CD4-positive, alpha-beta T cell (primary cell): ENCODE measurements around the gene DIAPH2. TPM values are rescaled to one million over a fixed set of nuclear protein-coding genes. Genes with fewer than 3 reads are reported as not detected.
"Not testable (repeated sequence)": the region's sequence is repeated elsewhere in the genome, so short reads cannot be mapped to it uniquely, and the experiment has no call there.

Source experiments
- ATAC-seq: fragments of 200-7000 bp; cut with Tn5 transposase; one replicate; pipeline ENCODE4 v1.10.0; 2022; ENCODE audit warnings: mild to moderate bottlenecking; ENCODE audit not compliant: poor library complexity
- CTCF ChIA-PET: fragments of 350-600 bp; sonication (Branson Sonifier 250); formaldehyde crosslinking; loops from one replicate; lab custom pipeline; 2021; ENCODE audit warnings: antibody characterized with exemption, inconsistent platforms; lab: Charles Lee
- POLR2A ChIA-PET: fragments of 350-600 bp; sonication (Branson Sonifier 250); formaldehyde crosslinking; loops from one replicate; lab custom pipeline; 2021; ENCODE audit warnings: antibody characterized with exemption, inconsistent platforms; lab: Charles Lee
- DNase-seq, 14 experiments: peaks; one replicate each; pipeline ENCODE4 v3.0.0-alpha.2; 2013 to 2020; ENCODE audit warnings: mixed read lengths in 2 of 14
- H3K27ac ChIP-seq, 2 donors: one replicate each; pipeline versions ENCODE4 v1.5.1 to v1.7.0; 2013; ENCODE audit warnings: low read length in 2 of 2, low read depth in 1 of 2, mild to moderate bottlenecking in 1 of 2
- H3K27me3 ChIP-seq, 2 experiments: 1 replicate in 1 of 2; 2 replicates in 1 of 2; pipeline versions ENCODE4 v1.6.1 to v1.7.0; 2013; ENCODE audit warnings: low read length in 2 of 2, control low read depth in 1 of 2, mild to moderate bottlenecking in 1 of 2, moderate library complexity in 1 of 2; ENCODE audit not compliant: insufficient read depth in 2 of 2, control insufficient read depth in 1 of 2
- H3K36me3 ChIP-seq: one replicate; pipeline ENCODE4 v1.6.1; 2013; ENCODE audit warnings: low read length, control low read depth; ENCODE audit not compliant: insufficient read depth
- H3K4me1 ChIP-seq: one replicate; pipeline ENCODE4 v1.6.1; 2013; ENCODE audit warnings: low read length, control low read depth; ENCODE audit not compliant: insufficient read depth
- H3K4me3 ChIP-seq: one replicate; pipeline ENCODE4 v1.5.1; 2013; ENCODE audit warnings: mild to moderate bottlenecking, low read length, moderate library complexity
- H3K9me3 ChIP-seq, 2 experiments: 1 replicate in 1 of 2; 2 replicates in 1 of 2; pipeline versions ENCODE4 v1.6.1 to v1.7.0; 2013; ENCODE audit warnings: low read length in 2 of 2, mild to moderate bottlenecking in 2 of 2, control low read depth in 1 of 2, moderate library complexity in 1 of 2; ENCODE audit not compliant: control insufficient read depth in 1 of 2, insufficient read depth in 1 of 2
- H3K27ac Mint-ChIP-seq: one replicate; pipeline ENCODE4 v1.8.0; 2020; ENCODE audit warnings: mixed read lengths
- H3K27me3 Mint-ChIP-seq: one replicate; pipeline ENCODE4 v1.8.0; 2021; ENCODE audit warnings: mixed read lengths
- H3K36me3 Mint-ChIP-seq: one replicate; pipeline ENCODE4 v1.8.0; 2021; ENCODE audit warnings: low read depth, mixed read lengths
- H3K4me1 Mint-ChIP-seq: one replicate; pipeline ENCODE4 v1.8.0; 2021; ENCODE audit warnings: low read depth, mixed read lengths
- H3K4me3 Mint-ChIP-seq: one replicate; pipeline ENCODE4 v1.8.0; 2020; ENCODE audit warnings: mild to moderate bottlenecking, mixed read lengths
- H3K9me3 Mint-ChIP-seq: one replicate; pipeline ENCODE4 v1.8.0; 2020; ENCODE audit warnings: mixed read lengths
- intact Hi-C, 2 experiments: fragments of 100-400 bp; cut with DNase I in 1 of 2; cut with micrococcal nuclease in 1 of 2; formaldehyde crosslinking; loops; one replicate each; pipeline versions ENCODE4 v1.15.1 to v1.9.0; 2023 to 2025; cut with DNase I, micrococcal nuclease
- total RNA-seq, 174 experiments: library from RNA in 2 of 174; stranded (reverse) in 2 of 174; gene quantifications; one replicate each; pipeline ENCODE4 v1.2.3 and lab custom pipeline; 2021 to 2026
- TF ChIP-seq, protein P1 (sequence below): fragments of 200-600 bp; IDR thresholded peaks from one replicate; pipeline ENCODE4 v1.8.0; 2022; ENCODE audit warnings: antibody characterized with exemption, mild to moderate bottlenecking

The DIAPH2 gene
- total RNA-seq, 2 experiments from 2014 or later, result 11.4 to 11.7 TPM

DNA sequence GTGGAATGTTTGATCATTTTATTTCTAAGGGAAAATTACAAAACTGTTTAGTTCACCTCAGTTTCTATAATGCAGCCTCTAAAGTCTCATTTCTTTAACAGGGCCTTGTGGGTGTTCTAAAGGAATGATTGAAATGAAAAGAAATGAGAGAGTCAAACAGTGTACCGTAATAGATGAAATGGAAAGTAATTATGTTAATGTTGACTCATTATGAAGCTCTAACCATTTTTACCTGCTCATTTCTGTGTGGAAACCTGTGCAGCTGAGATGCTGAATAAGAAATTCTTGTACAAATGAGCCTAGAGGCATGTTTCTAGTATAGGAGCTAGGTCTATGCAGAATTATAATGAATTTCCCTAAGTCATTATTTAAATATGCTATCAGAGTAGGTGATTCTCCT is 153.9 kb downstream of the DIAPH2 start:
- intact Hi-C loops, result no loop called here
- CTCF ChIA-PET, result no interaction called here
- Histone ChIP-seq H3K27ac (no peak overlapping the region), H3K27me3 (no peaks in the 10 kb centered on the region), H3K36me3 (no peaks in the 10 kb centered on the region), H3K4me1 (no peaks in the 10 kb centered on the region), H3K9me3 (no peaks in the 10 kb centered on the region), H3K4me3 (no peak overlapping the region)
- Mint-ChIP-seq H3K4me3 (no peak overlapping the region), H3K27me3 (no peaks in the 10 kb centered on the region), H3K27ac (no peak overlapping the region), H3K9me3 (no peaks in the 10 kb centered on the region), H3K36me3 (no peaks in the 10 kb centered on the region), H3K4me1 (no peaks in the 10 kb centered on the region)
- DNase-seq, result no peak
- TF ChIP-seq, protein P1, sequence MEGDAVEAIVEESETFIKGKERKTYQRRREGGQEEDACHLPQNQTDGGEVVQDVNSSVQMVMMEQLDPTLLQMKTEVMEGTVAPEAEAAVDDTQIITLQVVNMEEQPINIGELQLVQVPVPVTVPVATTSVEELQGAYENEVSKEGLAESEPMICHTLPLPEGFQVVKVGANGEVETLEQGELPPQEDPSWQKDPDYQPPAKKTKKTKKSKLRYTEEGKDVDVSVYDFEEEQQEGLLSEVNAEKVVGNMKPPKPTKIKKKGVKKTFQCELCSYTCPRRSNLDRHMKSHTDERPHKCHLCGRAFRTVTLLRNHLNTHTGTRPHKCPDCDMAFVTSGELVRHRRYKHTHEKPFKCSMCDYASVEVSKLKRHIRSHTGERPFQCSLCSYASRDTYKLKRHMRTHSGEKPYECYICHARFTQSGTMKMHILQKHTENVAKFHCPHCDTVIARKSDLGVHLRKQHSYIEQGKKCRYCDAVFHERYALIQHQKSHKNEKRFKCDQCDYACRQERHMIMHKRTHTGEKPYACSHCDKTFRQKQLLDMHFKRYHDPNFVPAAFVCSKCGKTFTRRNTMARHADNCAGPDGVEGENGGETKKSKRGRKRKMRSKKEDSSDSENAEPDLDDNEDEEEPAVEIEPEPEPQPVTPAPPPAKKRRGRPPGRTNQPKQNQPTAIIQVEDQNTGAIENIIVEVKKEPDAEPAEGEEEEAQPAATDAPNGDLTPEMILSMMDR, result no peak
- POLR2A ChIA-PET, result no interaction called here
- ATAC-seq, result no peak

DNA sequence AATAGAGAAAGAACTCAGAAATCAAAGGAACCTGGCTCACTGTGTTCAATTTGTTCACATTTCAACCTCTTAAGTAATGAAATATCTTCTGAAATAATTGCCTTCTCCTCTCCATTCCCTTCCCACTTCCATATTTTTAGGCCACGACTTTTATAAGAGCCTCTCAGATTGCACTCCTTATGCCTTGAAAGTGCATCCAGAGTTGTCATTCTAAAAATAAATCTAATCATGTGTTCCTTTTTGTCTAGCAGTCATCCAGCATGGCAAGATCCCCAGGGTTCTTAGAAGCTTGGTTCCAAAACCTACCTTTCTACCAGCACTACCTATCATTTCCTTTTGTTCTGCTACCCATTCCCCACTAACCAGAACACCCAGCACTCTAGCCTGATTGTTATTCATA is 156.7 kb downstream of the DIAPH2 start:
- H3K27ac Mint-ChIP-seq, result no peak overlapping the region

DNA sequence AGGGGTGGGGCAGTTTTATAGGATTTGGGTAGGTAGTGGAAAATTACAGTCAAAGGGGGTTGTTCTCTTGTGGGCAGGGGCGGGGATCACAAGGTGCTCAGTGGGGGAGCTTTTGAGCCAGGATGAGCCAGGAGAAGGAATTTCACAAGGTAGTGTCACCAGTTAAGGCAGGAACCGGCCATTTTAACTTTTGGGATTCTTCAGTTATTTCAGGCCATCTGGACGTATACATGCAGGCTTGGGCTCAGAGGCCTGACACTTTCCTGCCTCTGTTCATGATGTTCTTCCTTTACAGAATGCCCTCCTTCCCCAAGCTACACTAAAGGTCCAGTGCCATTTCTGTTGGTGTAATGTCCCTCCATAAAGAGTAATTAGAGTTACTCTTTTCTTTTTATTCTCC is 157.2 kb downstream of the DIAPH2 start:
- H3K4me3 Mint-ChIP-seq, DNase-seq, POLR2A ChIA-PET, H3K27me3 Mint-ChIP-seq, CTCF ChIA-PET, H3K27me3 ChIP-seq, H3K9me3 ChIP-seq, H3K27ac ChIP-seq, H3K9me3 Mint-ChIP-seq, H3K36me3 Mint-ChIP-seq, intact Hi-C loops, H3K4me1 Mint-ChIP-seq, ATAC-seq, H3K4me1 ChIP-seq, H3K4me3 ChIP-seq, H3K27ac Mint-ChIP-seq, H3K36me3 ChIP-seq: not testable (repeated sequence)

More for the DNA sequence above, 156.7 kb downstream of the DIAPH2 start:
- no peaks in the 10 kb centered on the region for H3K27me3 Mint-ChIP-seq
- no peaks in the 10 kb centered on the region for H3K36me3 ChIP-seq
- TF ChIP-seq, protein P1, result no peak
- H3K27ac ChIP-seq, result no peak overlapping the region
- H3K4me1 ChIP-seq, result no peaks in the 10 kb centered on the region
- H3K9me3 Mint-ChIP-seq, result no peaks in the 10 kb centered on the region
- no peak overlapping the region for H3K4me3 Mint-ChIP-seq
- H3K27me3 ChIP-seq, result no peaks in the 10 kb centered on the region
- no peaks in the 10 kb centered on the region for H3K36me3 Mint-ChIP-seq
- no peak overlapping the region for H3K4me3 ChIP-seq
- no peak for ATAC-seq
- no peak for DNase-seq
- no peaks in the 10 kb centered on the region for H3K9me3 ChIP-seq
- CTCF ChIA-PET, result no interaction called here
- no peaks in the 10 kb centered on the region for H3K4me1 Mint-ChIP-seq
- POLR2A ChIA-PET, result no interaction called here
- intact Hi-C loops, result no loop called here

DNA sequence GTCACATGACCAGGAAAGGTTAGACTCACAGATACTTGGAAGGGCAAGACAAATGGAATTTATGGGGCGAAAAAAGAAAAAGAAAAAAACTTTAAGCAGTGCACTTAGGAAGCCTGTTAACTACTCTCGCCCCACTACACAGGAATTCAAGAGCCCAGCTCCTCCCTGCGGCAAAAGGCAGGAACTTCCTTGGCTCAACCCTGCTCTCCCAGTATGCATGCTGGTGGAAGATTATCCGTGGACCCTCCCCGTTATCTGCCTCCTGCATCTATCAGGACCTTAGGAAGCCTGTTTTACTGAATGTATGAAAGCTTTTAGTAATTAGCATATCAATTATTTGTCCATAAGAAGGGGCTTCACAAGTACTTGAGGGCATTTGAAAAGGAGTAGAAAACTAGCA is 158.9 kb downstream of the DIAPH2 start:
- POLR2A ChIA-PET, result no interaction called here
- H3K27me3 ChIP-seq, result no peaks in the 10 kb centered on the region
- ATAC-seq (no peak), DNase-seq (no peak)
- intact Hi-C loops, result no loop called here
- TF ChIP-seq, protein P1, result no peak
- H3K27ac ChIP-seq, result no peak overlapping the region
- Mint-ChIP-seq H3K4me1 (no peaks in the 10 kb centered on the region), H3K4me3 (no peak overlapping the region), H3K36me3 (no peaks in the 10 kb centered on the region), H3K27me3 (no peaks in the 10 kb centered on the region), H3K27ac (no peak overlapping the region), H3K9me3 (no peaks in the 10 kb centered on the region)
- H3K4me3 ChIP-seq, result no peak overlapping the region
- no peaks in the 10 kb centered on the region for H3K36me3 ChIP-seq
- H3K4me1 ChIP-seq, result no peaks in the 10 kb centered on the region
- CTCF ChIA-PET, result no interaction called here
- no peaks in the 10 kb centered on the region for H3K9me3 ChIP-seq
